Left lobe of liver (tissue), 2 donors: ENCODE measurements around the gene PDE10A. TPM values are rescaled to one million over a fixed set of nuclear protein-coding genes. Genes with fewer than 3 reads are reported as not detected.
A peak's percentile ranks its signal among the peaks of the same experiment; 100 is the strongest.
"Not testable (repeated sequence)": the region's sequence is repeated elsewhere in the genome, so short reads cannot be mapped to it uniquely, and the experiment has no call there.

Experiments used
- ATAC-seq: fragments of 200-7000 bp; cut with Tn5 transposase; one replicate; pipeline ENCODE4 v1.9.1; 2020; ENCODE audit warnings: mild to moderate bottlenecking, moderate library complexity
- DNase-seq: peaks from one replicate; pipeline ENCODE4 v3.0.0-alpha.2; 2020; ENCODE audit warnings: low spot score
- total RNA-seq: library from RNA; stranded (reverse); gene quantifications from one replicate; pipeline ENCODE4 v1.2.1, GENCODE V29; 2021
- donor health status: DM: no; HTN: no; CAD: no; lungs with moderate emphysema.
- donor health status: DM: no; HTN: yes; CAD: no.

Gene PDE10A
- total RNA-seq, 1 donor from 2014 or later: 0.45 TPM

DNA sequence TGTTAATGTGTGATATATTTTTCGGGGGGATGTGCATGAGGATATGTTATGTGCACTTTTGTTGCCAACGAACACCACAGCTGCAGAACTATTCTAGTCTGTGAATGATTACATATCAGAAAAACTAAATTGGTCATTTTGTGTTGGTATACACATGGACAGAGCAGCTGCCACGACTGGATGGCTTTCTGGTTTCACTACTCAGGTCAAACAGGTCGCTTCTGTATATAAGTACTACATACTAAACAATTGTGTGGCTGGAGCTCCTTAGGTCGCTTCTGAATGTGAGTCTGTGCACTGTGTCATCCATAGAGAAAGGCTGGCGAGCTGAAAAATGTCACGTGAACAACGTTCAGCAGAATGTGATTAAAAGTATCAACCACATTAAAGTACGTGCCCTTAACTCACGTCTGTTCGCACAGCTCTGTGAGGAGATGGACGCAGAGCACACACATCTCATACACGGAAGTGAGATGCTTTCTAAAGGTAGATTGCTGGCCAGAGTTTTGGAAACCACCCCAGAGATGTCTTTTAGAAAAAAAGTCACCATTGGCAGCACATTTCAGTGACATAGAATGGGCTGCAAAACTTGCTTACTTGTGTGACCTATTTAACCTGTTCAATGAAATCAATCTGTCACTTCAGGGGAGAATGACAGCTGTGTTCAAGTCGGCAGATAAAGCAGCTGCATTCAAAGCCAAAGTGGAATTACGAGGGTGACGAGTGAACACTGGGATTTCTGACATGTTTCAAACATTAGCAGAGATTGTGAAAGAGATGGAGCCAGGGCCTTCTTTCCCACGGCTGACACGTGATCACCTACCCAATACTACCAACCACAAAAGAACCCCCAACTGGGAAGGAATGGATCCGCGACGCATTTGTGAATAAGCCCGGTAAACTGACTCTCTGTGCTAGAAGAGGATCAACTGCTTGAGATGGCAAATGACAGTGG lies 176.6 kb downstream of the PDE10A start:
- DNase-seq (no peak), ATAC-seq (no peak)

DNA sequence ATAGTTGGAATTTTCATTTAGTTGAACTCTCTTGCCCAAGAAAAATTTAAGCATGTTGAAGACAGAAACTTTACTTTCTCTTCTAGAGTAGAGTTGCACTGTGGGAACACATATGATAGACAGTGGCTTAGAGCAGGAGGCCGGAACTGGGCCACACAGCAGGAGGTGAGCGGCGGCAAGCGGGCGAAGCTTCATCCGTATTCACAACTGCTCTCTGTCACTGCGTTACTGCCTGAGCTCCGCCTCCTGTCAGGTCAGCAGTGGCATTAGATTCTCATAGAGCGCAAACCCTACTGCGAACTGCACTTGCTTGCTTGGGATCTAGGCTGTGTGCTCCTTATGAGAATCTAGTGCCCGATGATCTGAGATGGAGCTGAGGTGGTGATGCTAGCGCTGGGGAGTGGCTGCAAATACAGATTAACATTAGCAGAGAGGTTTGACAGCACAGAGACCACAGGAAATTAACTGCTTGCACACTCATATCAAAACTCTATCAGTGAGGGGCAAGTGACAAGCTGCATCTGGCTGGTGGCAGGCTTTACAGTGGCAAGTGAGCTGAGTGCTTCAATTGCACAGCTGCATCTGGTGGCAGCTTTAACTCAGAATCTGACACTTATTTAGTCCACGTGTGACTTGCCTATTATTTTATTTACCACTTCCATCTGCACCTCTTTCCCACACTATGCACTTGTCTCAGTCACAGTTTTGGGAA lies 178.7 kb downstream of the PDE10A start:
- no peak for DNase-seq
- no peak for ATAC-seq

DNA sequence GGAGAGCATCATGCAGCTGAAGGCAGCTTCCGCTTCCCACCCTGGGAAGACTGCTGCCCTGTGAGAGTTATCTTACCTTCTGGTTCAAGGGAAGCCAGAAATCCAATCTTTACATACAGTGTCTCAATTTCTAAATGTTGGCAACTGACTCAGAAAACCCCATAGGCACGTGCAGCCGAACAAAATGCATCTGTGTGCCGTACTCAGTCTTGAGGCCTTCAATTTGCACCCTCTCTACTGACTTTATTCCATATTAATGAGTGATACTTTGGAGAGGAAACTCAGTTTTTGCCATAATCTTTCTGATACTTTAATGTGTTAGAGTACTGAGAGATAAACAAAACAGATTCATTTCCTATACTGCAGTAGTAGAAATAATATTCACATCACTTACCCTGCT lies 181.1 kb downstream of the PDE10A start:
- ATAC-seq (no peak), DNase-seq (no peak)

DNA sequence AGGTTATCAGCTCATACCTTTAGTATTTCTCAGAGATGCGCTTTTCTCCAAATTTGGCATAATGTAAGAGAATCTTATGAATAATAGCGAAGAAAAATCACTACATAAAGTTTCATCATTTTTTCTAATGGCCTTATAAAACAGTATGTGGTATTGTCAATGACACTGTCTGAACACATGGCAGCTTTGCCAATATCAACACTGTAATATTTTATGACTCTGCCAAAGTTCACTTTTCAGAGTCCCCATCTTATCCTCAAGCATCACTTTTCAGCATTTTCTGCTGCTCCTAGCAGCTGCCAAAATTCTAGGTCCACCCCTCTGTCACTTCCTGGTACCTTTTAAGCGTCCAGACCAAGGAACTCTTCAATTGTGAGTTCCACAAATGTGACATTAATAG lies 182.1 kb downstream of the PDE10A start:
- ATAC-seq (no peak), DNase-seq (no peak)

DNA sequence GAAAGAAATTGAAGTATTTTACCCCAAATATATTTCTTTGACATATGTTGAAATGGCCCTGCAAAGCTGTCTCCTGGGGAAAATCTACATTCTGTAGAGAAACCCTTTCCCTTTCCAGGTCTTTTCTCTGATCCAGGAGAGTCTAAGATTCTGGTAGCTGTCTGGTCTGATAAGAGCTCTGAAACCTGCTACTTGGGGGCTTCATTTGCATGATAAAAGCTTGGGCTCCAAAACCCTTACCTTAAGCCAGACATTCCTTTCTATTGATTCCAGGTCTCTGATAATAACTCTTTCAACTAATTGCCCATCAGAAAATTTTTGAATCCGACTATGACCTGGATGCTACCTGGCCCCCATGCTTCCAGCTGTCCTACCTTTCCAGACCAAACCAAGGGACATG lies 184.5 kb downstream of the PDE10A start:
- no peak for DNase-seq
- ATAC-seq: no peak

DNA sequence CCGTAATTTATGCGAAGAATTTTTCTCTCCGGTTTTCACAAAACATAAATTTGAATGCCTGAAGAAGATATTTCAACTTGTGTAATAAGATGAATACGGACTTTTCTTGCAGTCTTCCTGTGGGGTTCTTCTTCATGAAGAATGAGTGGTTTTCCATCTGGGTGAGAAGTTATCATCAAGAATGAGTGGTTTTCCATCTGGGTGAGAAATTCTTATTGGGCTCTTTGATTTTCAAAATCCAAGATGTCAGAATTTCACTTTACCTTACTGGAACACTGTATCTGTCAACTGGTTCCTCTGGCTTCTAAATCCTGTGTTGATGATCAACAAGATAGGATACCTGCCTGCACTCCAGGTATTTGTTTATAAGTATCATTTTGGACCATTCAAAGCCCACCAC lies 193.6 kb downstream of the PDE10A start:
- DNase-seq: no peak
- ATAC-seq: no peak

DNA sequence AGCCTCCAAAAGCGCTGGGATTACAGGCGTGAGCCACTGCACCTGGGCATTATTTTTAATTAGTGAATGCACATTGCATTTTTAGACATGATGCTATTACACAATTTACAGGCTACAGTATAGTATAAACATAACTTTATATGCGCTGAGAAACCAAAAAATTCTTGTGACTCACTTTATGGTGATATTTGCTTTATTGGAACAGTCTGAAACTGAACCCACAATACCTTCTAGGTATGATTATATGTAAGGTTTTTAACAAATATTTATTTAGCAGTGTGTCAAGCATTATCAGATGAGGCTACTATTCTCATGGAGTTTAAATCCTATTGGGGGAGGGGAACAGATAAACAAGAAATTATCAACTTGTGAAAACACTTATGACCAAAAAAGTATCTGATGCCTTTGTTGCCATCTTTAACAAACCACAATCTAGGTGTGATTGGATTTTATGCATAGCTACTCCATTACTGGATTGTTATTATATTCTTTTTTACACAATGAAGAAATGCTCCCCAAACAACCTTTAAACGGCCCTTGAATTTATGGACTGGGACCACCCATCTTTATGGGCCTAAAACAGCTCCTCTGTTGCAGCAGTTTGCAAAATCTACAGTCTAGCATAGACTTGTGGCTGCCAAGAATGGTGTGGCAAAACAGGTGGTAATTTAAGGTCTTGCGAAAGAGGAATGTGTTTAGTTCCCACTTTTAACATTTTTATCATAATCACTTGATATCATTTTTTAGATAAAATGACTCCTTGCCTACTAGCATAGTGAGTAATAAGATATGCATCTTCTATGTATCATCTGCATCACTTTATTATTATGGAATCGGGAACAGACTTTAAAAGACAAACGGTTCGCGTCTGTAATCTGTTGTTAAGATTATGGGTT lies 194.5 kb downstream of the PDE10A start:
- ATAC-seq (no peak), DNase-seq (no peak)

DNA sequence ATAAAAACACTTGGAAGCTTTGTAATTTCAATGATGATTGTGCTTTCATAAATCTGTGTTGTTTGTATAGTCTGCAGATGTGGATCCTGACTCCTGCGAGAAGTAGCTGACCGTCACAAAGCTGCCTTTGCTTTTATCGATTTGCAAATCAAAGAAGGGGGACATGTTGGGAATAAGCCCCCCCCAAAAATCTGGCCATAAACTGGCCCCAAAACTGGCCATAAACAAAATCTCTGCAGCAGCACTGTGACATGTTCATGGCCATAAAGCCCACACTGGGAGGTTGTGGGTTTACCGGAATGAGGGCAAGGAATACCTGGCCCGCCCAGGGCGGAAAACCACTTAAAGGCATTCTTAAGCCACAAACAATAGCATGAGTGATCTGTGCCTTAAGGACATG lies 199.5 kb downstream of the PDE10A start:
- not testable (repeated sequence) for ATAC-seq, DNase-seq

DNA sequence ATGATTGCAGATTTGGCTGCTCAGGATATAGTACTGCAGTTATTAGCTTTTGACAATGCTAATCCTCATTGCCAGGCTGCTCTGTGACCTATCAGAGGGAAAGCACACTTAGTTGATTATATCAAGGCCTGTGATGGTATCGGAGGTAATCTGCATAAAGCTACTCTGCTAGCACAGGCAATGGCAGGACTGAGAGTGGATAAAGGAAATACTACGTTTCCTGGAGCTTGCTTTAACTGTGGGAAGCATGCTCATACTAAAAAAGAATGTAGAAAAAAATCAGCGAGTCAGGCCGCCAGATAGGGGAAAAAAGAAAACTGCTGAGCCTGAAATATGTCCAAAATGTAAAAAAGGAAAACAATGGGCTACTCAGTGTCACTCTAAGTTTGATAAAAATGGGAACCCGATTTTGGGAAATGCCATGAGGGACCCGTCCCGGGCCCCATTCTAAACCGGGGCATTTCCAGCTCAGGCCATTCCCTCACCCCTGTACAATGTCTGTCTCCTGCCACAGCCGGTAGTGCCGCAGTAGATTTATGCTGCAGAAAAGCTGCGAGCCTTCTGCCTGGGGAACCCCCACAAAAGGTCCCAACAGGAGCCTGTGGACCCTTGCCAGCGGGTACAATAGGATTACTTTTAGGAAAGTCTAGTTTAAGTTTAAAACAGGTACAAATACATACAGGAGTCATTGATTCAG lies 203.3 kb downstream of the PDE10A start:
- ATAC-seq, DNase-seq: not testable (repeated sequence)

DNA sequence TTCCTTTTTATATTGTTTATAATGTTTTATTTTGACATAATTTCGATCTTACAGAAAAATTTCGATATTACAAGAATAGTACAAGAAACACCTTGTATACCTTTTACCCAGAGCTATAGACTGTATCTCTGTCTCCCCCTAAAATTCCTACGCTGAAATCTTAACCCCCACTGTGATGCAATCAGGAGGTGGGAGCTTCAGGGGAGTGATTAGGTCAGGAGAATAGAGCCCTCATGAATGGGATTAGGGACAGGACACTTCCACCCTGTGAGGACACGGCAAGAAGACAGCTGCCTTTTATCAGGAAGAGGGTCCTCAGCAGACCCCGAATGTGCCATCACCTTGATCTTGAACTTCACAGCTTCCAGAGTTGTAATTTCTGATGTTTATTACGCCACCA lies 204.9 kb downstream of the PDE10A start:
- DNase-seq (no peak), ATAC-seq (no peak)

DNA sequence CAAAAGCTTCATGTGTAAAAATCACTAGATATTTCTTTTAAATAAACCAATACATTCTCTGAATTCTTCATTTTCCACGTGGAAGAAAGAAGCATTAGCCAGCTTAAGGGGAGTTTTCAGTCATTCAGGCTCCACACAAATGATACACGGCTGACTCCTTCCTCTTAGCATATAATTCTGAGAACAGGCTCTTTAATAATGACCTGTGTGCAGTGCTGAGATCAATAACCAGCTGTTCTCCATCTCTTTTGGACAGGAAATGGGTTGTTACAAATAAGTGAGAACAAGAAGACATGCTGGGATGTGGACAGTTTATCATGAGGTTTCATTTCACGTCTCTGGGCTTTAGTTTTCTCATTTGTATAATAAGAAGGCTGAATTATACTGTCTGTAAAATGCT lies 206.8 kb downstream of the PDE10A start:
- ATAC-seq (no peak), DNase-seq (no peak)

DNA sequence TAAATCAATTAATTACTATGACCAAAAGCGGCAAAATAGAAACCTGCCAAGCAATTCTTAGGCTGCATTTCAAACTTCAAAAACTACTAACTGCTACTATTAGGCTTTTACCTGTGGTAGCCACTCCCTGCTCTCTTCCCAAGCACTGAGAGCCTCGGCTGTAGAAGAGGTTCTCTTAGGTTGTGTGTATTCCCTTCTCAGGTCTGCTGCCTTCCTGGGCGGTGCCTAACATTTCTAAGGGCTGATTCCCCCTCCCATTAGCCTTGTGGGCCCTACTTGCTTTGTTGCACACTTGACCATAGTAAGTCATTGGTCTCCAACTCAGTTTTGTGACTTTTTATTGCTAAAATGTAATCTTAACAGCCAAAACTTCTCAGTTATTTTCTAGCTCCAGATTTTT lies 207.6 kb downstream of the PDE10A start:
- ATAC-seq: no peak

DNA sequence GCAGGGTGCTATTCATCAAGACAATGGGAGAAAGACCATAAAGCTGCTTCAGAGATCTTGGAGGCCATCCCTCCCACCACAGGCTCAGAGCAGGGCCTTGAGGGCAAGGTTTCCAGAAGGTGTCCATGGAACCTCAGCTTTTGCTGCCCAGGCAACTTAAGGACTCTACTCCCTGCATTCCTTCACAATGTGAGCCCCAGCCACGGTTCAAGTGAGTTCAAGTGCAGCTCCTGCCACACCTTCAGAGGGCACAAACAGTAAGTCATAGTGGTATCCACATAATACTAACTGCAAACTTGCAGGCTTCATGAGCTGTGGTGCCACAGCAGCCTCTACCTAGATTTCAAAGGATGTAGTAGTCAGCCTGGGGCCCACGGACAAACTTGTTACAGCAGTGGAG lies 209.6 kb downstream of the PDE10A start:
- ATAC-seq (no peak), DNase-seq (no peak)

More for the DNA sequence above, 207.6 kb downstream of the PDE10A start:
- no peak for DNase-seq

DNA sequence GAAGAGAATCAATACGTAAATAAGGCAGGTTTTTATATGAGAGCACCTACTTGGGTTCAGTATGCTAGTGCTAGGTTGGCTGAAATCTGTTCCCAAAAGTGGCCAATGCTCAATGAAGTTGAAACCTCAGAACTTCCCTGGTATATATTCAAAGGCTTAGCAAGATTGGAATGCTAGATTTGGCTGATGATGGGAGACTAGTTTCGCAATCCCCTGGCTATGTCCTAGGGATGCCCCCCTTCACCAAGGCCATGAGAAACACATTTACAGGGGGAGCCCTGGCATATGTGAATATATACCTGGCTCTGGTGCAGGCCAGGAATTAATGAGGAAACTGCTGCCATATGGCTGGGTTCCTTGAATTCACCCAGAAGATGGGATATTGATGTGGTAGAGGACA lies 211.2 kb downstream of the PDE10A start:
- ATAC-seq (no peak), DNase-seq (no peak)

DNA sequence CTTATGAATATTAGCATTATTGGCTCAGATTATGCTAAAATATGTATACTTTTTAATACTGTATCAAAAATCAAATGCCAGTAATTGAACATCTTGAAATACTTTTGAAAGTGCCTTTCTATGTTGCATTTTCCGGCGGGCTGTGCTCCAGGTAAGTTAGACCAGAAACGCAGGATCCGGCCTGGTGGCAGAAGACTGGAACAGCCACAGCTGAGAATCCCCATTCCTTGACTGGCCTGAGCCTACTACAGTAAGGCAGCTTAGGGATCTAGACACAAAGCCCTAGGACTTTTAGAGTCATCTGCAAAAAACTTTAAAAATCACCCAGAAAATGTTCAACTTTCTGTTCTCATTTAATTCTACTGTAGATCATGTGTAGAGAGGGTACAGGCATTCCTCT lies 214.8 kb downstream of the PDE10A start:
- ATAC-seq: no peak
- DNase-seq: no peak

DNA sequence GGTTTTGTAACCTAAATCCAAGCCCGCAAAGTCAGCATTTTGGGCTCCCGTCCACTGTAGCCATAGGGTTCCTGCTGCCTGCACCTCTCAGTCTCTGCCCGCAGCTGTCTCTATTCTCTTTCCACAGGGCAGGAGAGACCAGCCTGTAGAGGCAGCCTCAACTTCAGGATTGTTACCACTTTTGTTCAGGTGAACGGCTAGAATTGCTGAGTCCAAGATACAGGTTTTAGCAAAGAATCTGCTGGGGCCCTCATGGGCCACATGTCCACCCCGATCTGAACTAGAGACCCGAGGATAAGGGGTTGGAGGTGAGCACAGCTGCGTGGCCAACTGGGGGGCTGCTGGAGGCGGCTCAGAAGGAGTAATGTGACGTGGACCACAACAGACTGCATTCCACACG lies 215.9 kb downstream of the PDE10A start:
- ATAC-seq (no peak), DNase-seq (no peak)

DNA sequence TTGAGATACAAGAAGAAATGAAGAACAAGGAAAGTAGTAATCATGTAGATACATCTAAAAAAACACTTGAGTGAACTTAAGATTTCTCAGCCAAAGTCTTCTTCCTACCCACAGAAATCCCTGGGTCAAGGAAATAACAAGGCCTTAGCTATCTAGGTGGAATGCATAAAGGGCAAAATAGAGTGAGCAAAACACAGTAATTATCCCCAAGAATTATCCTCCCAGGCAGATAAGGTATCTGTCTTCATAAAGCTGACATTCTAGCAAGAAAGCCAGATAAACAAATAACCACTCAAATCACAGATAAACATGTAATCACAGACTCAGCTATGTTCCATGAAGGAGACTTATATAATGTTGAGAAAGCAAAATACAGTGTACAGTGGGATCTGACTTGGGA lies 216.7 kb downstream of the PDE10A start:
- ATAC-seq: no peak
- no peak for DNase-seq

DNA sequence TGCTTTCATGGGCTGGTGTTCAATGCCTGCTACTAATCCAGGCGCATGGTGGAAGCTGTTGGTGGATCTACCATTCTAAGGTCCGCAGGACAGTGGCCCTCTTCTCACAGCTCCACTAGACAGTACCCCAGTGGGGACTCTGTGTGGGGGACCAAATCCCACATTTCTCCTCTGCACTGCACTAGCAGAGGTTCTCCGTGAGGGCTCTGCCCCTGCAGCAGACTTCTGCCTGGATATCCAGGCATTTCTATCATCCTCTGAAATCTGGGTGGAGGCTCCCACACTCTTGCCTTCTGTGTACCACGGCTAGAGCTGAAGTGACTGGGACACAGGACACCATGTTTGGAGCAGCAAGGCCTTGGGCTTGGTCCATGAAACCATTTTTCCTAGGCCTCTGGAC lies 219.6 kb downstream of the PDE10A start:
- ATAC-seq: no peak
- no peak for DNase-seq

DNA sequence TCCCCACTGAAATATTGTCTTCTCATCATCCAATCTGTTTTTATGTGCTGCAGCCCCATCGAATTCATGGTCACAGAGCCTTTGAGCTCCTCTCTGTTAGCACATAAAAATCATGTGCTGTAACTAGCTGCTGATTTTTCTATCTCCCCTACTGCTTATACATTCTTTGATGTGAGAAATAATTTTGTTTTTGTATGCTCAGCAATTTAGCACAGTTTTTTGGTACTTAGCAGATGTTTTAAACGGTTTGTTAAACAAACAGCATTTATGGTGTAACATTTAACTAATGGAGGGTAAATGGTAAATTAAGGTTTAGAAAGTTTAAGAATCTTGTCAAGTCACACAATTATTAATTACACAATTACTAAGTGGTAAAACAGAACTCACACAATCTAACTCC lies 221.9 kb downstream of the PDE10A start:
- no peak for ATAC-seq
- DNase-seq: no peak

DNA sequence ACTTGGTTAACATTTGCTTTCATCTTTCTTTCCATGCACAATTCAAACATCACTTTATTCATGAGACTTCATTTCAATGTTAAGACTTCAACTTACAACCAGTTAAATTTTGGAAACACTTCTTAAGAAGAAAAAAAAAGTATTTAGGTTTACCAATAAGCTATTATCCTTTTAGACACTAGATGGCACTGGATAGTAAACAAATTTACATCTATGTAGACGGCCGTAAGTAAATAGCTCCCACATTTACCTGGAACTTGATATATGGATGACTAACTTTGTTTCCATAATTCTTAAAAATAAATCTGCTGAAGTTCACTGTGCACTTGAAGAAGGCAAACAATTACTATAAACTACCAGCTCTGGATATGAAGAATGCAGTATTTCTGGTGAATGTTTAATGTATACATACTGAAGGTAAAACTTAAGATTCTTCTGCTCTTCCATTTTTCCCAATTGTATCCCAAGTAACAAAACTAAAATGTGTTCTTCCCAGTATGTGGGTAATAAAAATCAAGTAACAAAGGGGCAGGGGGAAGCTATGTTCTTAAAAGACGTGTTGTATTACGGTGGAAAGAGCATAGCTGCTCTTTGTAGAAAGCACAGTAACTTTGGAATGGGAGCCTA lies 223.0 kb downstream of the PDE10A start:
- DNase-seq: no peak
- ATAC-seq: peak; percentile 71
